Measurements from ENCODE around the gene EPHA3. TPM values are rescaled to one million over a fixed set of nuclear protein-coding genes. Genes with fewer than 3 reads are reported as not detected.

The EPHA3 gene
- total and polyA plus RNA-seq, 9 of the 15 experiments (the other 6 are each of a cell fraction or from before 2014, with no cell fraction given) = not detected

GRCh38 chr3:89059211-89059925, 48.1 kb upstream of the EPHA3 start:
- H2AFZ ChIP-seq (ENCODE audit: low read depth, low read length) = no peak overlapping the region
- H3K36me3 ChIP-seq (ENCODE audit: control insufficient read depth, insufficient read depth, low read length) = no peaks in the 10 kb centered on the region
- POLR2A ChIA-PET = no interaction called here
- no peak for DNase-seq (ENCODE audit: extremely low read depth in 1 of 4, low spot score in 3 of 4)
- no peak overlapping the region for H3K4me2 ChIP-seq (ENCODE audit: insufficient read depth, low read length)
- no peak overlapping the region for H3K9ac ChIP-seq (ENCODE audit: insufficient read depth in 1 of 2, low read depth in 2 of 2, low read length in 2 of 2)
- ATAC-seq = no peak
- intact Hi-C loops (cut with micrococcal nuclease) = no loop called here
- H3K27me3 ChIP-seq (ENCODE audit: control insufficient read depth in 2 of 2, insufficient read depth in 2 of 2, low read length in 2 of 2) = no peaks in the 10 kb centered on the region
- BruUV-seq (replicated peaks) = no TSS peak
- no peaks in the 10 kb centered on the region for H3K9me3 ChIP-seq (replicated peaks; ENCODE audit: control insufficient read depth, insufficient read depth, low read depth, low read length)
- no peaks in the 10 kb centered on the region for H3K9me1 ChIP-seq (ENCODE audit: control insufficient read depth, insufficient read depth, low read length)
- FAIRE-seq = no peak
- CTCF ChIA-PET (ENCODE audit: low intra/inter-chr PET ratio) = no interaction called here
- no peak overlapping the region for H3K4me3 ChIP-seq
- no peaks in the 10 kb centered on the region for H3K79me2 ChIP-seq (ENCODE audit: control insufficient read depth, insufficient read depth, low read length)
- WGBS (ENCODE audit: insufficient coverage, low coverage, missing lambda C conversion rate) = 0% methylated on average over 1 of the region's 5 CpGs
- H3K27ac ChIP-seq (ENCODE audit: extremely low read depth, low read depth, low read length) = no peak overlapping the region
- H3K4me1 ChIP-seq (replicated peaks in 1 of 2; ENCODE audit: control insufficient read depth in 2 of 2, insufficient read depth in 2 of 2, low read length in 2 of 2) = no peaks in the 10 kb centered on the region
- in situ Hi-C loops (cut with MboI) = no loop called here
- no peaks in the 10 kb centered on the region for H4K20me1 ChIP-seq (replicated peaks; ENCODE audit: control insufficient read depth, insufficient read depth, low read length)
- no peak for TF ChIP-seq FOS (IDR thresholded peaks at IDR 0.05; ENCODE audit: extremely low read depth, insufficient read length)
- no peak for TF ChIP-seq POU5F1 (IDR thresholded peaks at IDR 0.05; ENCODE audit: borderline replicate concordance, low read depth, low read length, partially characterized antibody)
- no peak for TF ChIP-seq COPS2 (conservative IDR thresholded peaks at IDR 0.05)
- TF ChIP-seq ETV6 (IDR thresholded peaks at IDR 0.05; ENCODE audit: borderline replicate concordance in 1 of 2, low read depth in 2 of 2, low read length in 1 of 2) = no peak
- no peak for TF ChIP-seq ETV6 (CRISPR knock-in tag; IDR thresholded peaks at IDR 0.05; ENCODE audit: borderline replicate concordance)
- no peak for TF ChIP-seq TFE3 (CRISPR knock-in tag; IDR thresholded peaks at IDR 0.05)
- TF ChIP-seq GABPB2 (CRISPR knock-in tag; conservative IDR thresholded peaks at IDR 0.05) = no peak
- no peak for TF ChIP-seq HDAC6 (IDR thresholded peaks at IDR 0.05; ENCODE audit: low read depth, low read length)
- no peak for TF ChIP-seq ZNF133 (CRISPR knock-in tag; IDR thresholded peaks at IDR 0.05)
- TF ChIP-seq ARID4B (CRISPR knock-in tag; IDR thresholded peaks at IDR 0.05) = no peak

All from K562 (cell line).